K562 (cell line): ENCODE results near the gene B4GALT5. TPM values are rescaled to one million over a fixed set of nuclear protein-coding genes. Genes with fewer than 3 reads are reported as not detected.

Experiments used
- CHCHD3 ChIP-seq: fragments of 250-450 bp; sonication (Bioruptor Pico); IDR thresholded peaks from 2 replicates; pipeline ENCODE4 v2.1.2; 2022; ENCODE audit warnings: mild to moderate bottlenecking
- E2F4 ChIP-seq: sonication (generic); formaldehyde crosslinking; IDR thresholded peaks from 2 replicates; pipeline ENCODE4 v1.8.0; 2022; ENCODE audit warnings: mild to moderate bottlenecking, low read depth, missing genetic modification reagents
- GTF2A2 ChIP-seq: IDR thresholded peaks from 2 replicates; pipeline ENCODE4 v1.6.1; 2016; ENCODE audit warnings: mild to moderate bottlenecking, missing genetic modification characterization, missing compliant biosample characterization
- HNRNPH1 ChIP-seq: fragments of 200-400 bp; formaldehyde crosslinking; optimal IDR thresholded peaks from 2 replicates; pipeline ENCODE3; 2017; ENCODE audit warnings: low read depth, mild to moderate bottlenecking, low read length, moderate library complexity
- MNT ChIP-seq, 2 experiments: fragments of 450-650 bp; conservative IDR thresholded peaks; 2 replicates each; pipeline ENCODE4 v1.6.1; 2017; ENCODE audit warnings: mild to moderate bottlenecking in 2 of 2, moderate library complexity in 2 of 2
- USF1 ChIP-seq: sonication (generic); formaldehyde crosslinking; IDR thresholded peaks from 2 replicates; pipeline ENCODE4 v1.9.0; 2022; ENCODE audit warnings: mild to moderate bottlenecking, missing genetic modification reagents
- ZHX1 ChIP-seq: fragments of 150-350 bp; conservative IDR thresholded peaks from 2 replicates; pipeline ENCODE4 v1.6.1; 2014; ENCODE audit warnings: low read length
- ZNF408 ChIP-seq: fragments of 250-450 bp; sonication (Bioruptor Pico); IDR thresholded peaks from 2 replicates; pipeline ENCODE4 v1.4.0; 2020; ENCODE audit warnings: low read depth, mild to moderate bottlenecking, moderate library complexity
- polyA plus RNA-seq, 8 experiments: library from polyadenylated mRNA; depleted of rRNA in 4 of 8; stranded (reverse) in 5 of 8; unstranded in 3 of 8; fragments of >200 nt; fragmentation: Nextera tagmentation in 2 of 8; fragmentation: Illumina TruSeq in 1 of 8; extraction: Ambion mirVana in 2 of 8; extraction: Trizol in 1 of 8; gene quantifications; 2 replicates each; pipeline versions ENCODE4 v1.2.1 to v1.2.3, GENCODE V29; 2011 to 2014; ENCODE audit warnings: inconsistent platforms in 1 of 8, missing spikeins in 1 of 8
- total RNA-seq, 7 experiments: library from RNA; depleted of rRNA in 6 of 7; stranded (reverse); fragments of >200 nt in 6 of 7; fragmentation: Illumina TruSeq in 2 of 7; extraction: Trizol in 2 of 7; gene quantifications; 2 replicates each; pipeline versions ENCODE4 v1.2.1 to v1.2.3, GENCODE V29; 2011 to 2021; ENCODE audit warnings: low replicate concordance in 1 of 7
- TF ChIP-seq, protein P1 (sequence below): fragments of 450-650 bp; conservative IDR thresholded peaks from 2 replicates; pipeline ENCODE4 v1.6.1; 2016; ENCODE audit warnings: missing genetic modification characterization, low read depth, mild to moderate bottlenecking, missing compliant biosample characterization, moderate library complexity
- TF ChIP-seq, protein P2 (sequence below): fragments of 250-450 bp; sonication (Bioruptor Pico); IDR thresholded peaks from 2 replicates; pipeline ENCODE4 v1.4.0; 2020; ENCODE audit warnings: mild to moderate bottlenecking
- TF ChIP-seq, protein P3 (sequence below): fragments of 250-450 bp; sonication (Bioruptor Pico); IDR thresholded peaks from 2 replicates; pipeline ENCODE4 v1.5.0; 2021
- TF ChIP-seq, protein P4 (sequence below): IDR thresholded peaks from 3 replicates; pipeline ENCODE4 v1.6.1; 2011; ENCODE audit warnings: borderline replicate concordance, mild to moderate bottlenecking; ENCODE audit not compliant: insufficient read length, insufficient read depth

Gene B4GALT5
- total and polyA plus RNA-seq, 9 of the 15 experiments (the other 6 are each of a cell fraction or from before 2014, with no cell fraction given) = 8.5 to 32.6 (median 23.4) TPM

- TF ChIP-seq, protein P1, sequence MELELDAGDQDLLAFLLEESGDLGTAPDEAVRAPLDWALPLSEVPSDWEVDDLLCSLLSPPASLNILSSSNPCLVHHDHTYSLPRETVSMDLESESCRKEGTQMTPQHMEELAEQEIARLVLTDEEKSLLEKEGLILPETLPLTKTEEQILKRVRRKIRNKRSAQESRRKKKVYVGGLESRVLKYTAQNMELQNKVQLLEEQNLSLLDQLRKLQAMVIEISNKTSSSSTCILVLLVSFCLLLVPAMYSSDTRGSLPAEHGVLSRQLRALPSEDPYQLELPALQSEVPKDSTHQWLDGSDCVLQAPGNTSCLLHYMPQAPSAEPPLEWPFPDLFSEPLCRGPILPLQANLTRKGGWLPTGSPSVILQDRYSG (tag) = no peak
- TF ChIP-seq, protein P2, sequence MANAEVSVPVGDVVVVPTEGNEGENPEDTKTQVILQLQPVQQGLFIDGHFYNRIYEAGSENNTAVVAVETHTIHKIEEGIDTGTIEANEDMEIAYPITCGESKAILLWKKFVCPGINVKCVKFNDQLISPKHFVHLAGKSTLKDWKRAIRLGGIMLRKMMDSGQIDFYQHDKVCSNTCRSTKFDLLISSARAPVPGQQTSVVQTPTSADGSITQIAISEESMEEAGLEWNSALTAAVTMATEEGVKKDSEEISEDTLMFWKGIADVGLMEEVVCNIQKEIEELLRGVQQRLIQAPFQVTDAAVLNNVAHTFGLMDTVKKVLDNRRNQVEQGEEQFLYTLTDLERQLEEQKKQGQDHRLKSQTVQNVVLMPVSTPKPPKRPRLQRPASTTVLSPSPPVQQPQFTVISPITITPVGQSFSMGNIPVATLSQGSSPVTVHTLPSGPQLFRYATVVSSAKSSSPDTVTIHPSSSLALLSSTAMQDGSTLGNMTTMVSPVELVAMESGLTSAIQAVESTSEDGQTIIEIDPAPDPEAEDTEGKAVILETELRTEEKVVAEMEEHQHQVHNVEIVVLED = no peak
- TF ChIP-seq, protein P3, sequence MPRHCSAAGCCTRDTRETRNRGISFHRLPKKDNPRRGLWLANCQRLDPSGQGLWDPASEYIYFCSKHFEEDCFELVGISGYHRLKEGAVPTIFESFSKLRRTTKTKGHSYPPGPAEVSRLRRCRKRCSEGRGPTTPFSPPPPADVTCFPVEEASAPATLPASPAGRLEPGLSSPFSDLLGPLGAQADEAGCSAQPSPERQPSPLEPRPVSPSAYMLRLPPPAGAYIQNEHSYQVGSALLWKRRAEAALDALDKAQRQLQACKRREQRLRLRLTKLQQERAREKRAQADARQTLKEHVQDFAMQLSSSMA (CRISPR knock-in tag) = no peak
- TF ChIP-seq CHCHD3 (CRISPR knock-in tag) (no peak), E2F4 (CRISPR knock-in tag) (no peak), USF1 (CRISPR knock-in tag) (no peak), GTF2A2 (tag) (no peak), HNRNPH1 (no peak), ZHX1 (no peak), MNT (conservative IDR thresholded peaks at IDR 0.05) (peak in 1 of 2 experiments; percentile 54; a peak in 2 of 4 replicates), ZNF408 (no peak)
- TF ChIP-seq, protein P4, sequence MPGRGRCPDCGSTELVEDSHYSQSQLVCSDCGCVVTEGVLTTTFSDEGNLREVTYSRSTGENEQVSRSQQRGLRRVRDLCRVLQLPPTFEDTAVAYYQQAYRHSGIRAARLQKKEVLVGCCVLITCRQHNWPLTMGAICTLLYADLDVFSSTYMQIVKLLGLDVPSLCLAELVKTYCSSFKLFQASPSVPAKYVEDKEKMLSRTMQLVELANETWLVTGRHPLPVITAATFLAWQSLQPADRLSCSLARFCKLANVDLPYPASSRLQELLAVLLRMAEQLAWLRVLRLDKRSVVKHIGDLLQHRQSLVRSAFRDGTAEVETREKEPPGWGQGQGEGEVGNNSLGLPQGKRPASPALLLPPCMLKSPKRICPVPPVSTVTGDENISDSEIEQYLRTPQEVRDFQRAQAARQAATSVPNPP = no peak
These were observed 504 bp downstream of the B4GALT5 start (continued) for GRCh38 chr20:49712996-49713752.
